GM18870 (cell line): ENCODE results near the gene WDR35.
A peak's percentile ranks its signal among the peaks of the same experiment; 100 is the strongest.

Source experiments
- ATAC-seq: cut with Tn5 transposase; IDR thresholded peaks from one replicate; pipeline ENCODE4 v1.9.1; 2021; ENCODE audit warnings: moderate library complexity; ENCODE audit not compliant: unreplicated experiment

WDR35 gene

DNA sequence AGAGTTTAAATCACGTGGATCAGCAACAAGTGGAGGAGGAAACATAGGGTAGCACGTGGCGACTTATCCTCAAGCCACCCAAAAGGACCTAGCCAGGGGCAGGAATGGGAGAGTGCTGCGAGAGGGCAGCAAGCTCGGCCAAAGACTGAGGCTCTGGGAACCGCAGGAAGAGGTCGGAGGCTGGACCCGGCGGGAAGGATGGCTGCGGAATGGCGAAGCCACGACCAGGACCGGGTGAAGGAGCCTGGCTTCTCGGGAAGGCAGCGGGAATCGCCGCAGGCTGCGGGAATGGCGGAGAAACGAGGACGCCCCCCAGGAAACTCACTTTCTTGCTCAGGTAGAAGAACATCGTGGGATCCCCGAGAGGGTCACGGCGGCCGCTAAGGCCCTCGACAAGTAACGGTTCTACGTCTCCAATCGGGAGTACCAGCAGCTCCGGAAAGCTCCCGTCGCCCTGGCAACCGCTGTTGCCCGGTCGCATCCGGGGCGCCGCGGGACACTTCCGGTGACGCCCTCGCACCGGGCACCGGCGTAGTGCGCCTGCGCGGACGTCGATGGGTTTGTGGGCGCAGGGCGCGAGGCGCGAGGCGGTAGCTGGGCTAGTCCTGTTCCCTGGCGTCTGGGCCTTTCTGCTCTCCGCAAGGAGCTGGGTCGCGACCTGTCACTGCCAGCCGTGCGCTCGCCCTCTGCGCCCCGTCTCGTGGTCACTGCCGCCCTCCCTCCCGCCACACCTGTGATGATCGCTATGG lies at the start of gene WDR35:
TSS of gene WDR35 (minus strand) at position 439 of the 749 bp plus-strand sequence. CDS start at position 349, 90 bp downstream.
- peak; percentile 74 for ATAC-seq

DNA sequence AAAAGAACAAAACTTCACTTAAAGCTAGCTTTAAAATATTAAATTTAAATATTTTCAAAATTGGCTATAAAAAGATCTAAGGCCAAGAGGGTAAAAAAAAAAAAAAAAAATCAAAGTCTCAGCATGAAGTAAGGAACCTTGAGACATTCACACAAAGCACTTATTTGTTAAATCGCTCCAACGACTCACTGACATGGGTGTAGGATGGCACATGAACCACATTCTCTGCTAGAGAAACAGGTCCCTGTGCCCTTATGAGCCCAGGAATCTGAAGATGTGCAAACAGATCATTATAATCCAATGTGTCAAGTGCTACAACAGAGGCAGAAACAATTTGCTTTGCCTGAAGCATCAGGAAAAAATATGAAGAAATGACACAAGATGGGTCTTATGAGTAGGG lies 47.8 kb upstream of the WDR35 start:
- ATAC-seq = no peak

DNA sequence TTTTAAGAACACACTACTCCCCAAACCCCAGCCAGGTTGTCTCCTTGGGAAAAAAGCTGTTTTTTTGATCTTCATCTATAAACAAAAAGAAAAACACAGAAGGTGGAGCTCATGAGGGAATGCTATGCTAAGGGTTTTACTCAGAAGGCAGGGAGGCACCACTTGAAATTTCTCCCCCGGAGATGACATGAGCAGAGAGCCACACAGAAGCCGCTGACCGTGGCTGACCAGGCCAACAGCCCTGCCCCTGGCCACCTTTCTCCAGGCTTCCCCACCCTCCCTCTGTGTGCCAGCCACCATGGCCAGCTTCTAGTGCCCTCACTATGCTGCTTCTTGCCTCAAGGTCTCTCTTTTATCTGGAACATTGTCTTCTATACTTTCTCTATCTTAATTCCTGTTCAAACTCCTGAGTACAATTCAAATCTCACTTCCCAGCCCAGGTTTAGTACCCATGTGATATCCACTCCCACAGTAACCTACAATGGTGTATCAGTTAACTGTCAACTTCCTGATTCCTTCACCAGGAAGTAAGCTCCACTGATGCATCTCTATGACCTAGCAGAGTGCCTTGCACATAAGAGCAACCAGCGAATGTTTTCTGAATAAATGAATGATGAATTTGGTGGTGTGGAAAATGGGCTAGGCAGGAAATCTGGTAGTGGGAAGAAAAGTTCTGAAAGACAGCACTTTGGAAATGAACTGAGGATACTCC lies 46.2 kb upstream of the WDR35 start:
- no peak for ATAC-seq

DNA sequence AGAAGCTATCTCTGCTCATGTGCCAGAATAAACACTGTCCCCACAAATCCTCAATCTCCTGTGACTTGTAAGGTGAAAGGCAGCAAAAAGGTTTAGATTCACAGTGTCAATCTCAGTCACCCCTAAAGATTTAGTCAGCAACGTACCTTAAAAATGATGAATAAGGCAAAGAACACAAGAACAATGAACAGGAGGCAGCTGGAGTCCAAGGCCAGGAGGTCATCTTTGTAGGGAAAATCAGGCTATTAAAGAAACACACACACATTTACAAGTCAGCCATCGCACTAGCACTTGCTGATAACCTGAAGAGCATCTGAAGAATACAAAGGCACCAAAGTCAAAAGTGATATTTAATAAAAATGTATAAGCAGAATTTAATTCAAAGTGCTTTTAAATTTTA lies 44.9 kb upstream of the WDR35 start:
- ATAC-seq = no peak

DNA sequence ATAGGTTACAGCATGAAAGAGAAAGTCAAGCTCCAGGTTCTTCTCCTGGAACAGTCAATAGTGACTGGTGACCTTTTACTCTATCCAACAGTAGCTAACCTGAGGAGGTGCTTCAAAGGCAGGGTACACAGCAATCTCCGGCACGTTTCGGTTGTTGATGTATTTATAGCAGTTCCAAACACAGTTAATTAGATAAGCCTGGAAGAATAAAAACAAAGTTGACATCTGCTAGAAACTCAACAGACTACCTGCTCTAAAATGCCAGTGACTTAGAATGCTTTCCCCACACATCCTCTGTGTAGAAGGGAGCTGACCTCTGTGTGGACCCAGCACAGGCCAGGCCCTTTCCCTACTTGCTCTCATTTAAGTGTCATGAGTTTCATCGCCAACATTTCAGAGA lies 44.3 kb upstream of the WDR35 start:
- no peak for ATAC-seq

DNA sequence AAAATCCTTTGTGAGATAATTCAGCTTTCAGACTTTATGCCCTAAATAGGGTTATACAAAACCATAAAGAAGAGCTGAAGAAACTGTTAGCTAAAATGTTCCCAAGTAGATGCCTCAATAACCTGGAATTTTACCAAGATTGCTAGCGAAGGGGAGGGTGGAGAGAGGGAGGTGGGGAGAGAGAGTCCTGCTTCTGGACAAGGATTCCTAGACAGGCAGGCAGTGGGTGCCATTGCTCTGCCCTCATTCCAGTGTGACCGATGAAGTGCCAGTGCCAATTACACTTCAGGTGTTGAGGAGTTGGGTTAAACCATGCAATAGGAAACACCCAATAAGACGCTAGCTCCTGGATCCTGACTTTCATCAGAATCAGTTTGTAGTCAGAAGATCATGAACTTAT lies 43.4 kb upstream of the WDR35 start:
- ATAC-seq = no peak

DNA sequence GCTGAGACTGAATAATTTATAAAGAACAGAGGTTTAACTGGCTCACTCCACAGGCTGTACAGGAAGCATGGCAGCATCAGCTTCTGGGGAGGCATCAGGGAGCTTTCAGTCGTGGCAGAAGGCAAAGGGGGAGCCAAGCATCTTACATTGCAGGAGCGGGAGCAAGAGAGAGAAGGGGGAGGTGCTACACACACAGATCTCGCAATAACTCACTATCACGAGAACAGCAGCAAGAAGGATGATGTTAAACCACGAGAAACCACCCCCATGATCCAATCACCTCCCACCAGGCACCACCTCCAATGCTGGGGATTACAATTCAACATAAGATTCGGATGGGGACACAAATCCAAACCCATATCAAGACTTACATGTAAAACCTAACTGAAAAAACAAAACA lies 40.3 kb upstream of the WDR35 start:
- ATAC-seq = no peak

DNA sequence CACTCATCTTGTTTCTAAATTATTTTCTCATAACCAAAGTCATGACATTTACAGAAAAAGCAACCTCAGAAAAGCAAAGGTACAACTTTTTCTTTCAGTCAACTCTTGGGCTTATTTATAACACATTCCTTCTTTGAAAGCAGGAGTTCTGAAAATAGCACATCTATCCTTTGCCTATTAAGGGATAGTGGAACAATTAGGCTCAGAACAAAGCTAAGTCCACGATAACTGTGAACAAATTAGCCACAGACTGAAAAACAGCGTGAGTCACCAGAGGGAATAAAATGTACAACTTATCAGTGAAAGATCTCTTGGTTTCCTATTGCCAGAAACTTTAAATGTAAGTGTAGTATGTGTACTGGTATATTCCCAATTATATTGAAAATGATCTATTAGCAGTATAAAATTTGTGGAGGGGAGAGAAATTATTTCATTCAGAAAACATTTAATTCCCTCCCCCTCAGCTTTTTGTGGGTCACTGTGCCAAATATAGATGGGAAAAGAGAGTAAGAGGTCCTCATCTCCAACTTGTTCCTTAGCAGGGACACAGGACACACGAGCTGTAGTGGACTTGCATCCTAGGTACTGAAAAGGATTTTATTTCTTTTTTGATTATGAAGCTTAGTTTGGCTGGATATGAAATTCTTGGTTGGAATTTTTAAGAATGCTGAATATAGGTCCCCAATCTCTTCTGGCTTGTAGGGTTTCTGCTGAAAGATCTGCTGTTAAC lies 38.0 kb upstream of the WDR35 start:
- ATAC-seq = no peak

DNA sequence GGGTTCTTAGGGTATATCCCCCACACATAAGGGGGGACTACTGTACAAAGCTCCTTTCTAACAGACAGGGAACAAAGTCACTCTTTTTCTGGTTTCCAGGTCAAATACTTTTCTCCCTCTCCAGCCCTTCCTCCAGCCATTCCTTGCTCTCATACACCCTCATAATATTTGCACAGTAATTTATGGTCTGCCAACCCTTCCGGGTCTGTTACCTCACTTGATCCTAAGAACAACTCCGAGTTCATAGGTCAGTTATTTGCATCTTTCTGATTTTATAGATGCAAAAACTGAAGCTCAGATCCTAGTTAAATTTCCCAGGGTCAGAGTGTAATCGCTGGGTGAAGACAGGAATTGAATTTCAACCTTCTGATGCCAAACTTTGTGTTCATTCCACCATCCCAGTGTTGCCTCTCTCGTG lies 37.4 kb upstream of the WDR35 start:
- ATAC-seq = no peak

DNA sequence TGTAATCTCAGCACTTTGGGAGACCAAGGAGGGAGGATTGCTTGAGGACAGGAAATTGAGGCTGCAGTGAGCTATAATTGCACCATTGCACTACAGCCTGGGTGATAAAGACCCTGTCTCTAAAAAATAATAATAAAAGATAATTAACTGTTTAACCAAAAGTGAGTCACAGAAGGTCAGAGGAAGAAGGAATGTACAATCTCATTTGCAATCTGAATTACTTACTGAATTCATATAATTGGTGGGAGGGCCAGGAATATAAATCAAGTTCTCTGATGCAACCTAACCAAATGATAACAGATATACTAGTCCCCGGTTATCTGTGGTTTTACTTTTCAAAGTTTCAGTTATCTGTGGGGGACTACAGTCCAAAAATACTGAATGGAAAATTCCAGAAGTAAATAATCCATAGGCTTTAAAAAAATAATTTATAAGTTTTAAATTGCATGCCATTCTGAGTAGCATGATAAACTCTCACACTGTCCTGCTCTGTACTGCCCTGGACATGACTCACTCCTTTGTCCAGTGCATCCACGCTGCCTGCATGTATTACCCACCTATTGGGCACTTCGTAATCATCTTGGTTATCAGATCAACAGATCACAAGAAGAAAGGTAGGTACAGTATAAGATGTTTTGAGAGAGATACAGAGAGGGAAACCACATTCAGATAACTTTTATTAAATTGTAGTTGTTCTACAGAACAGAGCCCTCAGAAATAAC lies 35.3 kb upstream of the WDR35 start:
- ATAC-seq = no peak

DNA sequence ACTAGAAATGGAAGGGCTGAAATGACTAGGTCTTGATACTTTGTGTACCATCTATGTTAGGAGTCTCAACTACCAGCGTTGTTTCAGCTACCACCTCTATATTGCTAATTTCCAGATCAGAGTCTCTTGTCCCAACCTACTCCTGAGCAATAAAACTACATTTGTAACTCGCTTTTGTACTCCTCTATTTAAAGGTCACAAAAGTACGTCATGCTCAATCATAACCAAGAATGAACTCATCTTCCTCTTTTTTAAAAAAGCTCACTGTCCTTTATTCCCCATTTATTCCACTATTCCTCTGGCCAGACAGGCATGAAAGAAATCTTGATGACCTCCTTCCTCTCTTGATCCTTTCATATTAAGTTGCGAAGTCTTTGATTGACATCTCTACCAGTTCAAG lies 33.8 kb upstream of the WDR35 start:
- no peak for ATAC-seq

DNA sequence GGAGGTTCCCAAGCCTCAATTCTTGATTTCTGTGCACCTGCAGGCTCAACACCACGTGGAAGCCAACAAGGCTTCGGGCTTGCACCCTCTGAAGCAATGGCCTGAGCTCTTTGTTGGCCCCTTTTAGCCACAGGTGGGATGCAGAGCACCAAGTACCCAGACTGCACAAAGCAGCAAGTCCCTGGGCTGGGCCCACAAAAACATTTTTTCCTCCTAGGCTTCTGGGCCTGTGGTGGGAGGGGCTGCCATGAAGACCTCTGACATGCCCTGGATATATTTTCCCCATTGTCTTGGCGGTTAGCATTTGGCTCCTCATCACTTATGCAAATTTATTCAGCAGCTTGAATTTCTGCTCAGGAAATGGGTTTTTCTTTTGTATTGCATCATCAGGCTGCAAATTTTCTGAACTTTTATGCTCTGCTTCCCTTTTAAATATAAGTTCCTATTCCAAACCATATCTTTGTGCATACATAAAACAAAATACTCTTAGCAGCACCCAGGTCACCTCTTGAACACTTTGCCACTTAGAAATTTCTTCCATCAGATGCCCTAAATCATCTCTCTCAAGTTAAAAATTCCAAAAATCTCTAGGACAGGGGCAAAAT lies 31.6 kb upstream of the WDR35 start:
- ATAC-seq = no peak

DNA sequence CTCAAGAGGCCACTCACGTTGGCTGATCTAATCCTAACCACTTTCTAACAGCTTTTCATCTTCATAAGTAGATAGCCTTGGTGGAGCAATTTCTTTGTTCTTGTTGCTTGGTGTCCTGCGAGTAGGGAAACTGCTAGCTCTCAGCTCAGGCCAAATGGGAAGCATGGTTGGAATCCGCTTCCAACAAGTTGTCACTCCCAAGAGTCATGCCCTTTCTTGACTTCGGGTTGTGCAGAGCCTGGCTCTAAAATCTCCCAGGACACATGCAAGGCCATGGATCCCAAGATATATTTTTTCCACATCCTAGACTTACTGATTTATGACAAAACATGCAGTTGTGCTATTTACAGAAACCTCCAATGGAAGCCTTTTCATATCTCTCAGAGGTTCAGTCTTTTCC lies 29.8 kb upstream of the WDR35 start:
- ATAC-seq = no peak

DNA sequence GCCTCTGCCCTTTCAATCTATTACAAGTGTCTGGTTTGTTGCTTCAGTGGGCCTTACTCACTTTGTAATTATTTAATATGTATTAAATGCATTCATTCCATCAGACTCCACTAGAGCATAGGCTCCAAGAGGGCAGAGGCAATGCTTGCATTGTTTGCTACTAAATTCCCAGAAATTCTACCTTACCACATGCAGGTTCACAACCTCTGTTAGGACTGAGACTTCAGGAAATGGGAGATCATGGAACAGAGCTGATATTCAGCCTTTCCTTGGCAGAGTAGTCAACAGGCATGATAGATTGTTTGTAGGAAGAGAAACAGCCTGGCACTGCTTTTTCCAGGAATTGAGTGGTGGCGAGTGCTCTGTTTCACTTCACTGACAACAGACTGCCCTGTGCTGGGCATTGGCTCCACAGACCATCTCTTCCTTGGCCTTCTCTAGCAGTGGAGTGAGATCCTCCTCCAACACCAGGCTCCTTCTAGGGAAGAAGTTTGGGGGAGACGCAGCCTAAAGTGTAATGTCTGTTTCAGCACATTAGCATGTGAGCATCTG lies 28.8 kb upstream of the WDR35 start:
- no peak for ATAC-seq

DNA sequence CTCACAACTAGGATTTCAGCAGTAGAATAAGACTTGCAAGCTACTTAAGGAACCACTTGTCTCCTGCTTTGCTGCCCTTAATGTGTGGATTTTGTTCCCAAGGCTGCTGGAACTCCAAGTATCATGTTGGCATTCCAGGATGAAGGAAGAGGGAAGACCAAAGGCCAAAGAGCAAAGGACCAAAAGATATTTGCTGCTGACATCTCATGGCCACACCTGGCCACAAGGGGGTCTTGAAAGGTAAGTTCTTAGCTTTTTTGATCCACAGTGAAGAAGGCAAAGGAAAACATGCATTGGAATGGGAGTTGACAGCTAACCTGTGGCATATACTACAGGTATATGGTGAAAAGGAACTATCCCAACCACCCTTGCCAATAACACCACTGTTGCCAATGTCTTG lies 26.4 kb upstream of the WDR35 start:
- no peak for ATAC-seq

DNA sequence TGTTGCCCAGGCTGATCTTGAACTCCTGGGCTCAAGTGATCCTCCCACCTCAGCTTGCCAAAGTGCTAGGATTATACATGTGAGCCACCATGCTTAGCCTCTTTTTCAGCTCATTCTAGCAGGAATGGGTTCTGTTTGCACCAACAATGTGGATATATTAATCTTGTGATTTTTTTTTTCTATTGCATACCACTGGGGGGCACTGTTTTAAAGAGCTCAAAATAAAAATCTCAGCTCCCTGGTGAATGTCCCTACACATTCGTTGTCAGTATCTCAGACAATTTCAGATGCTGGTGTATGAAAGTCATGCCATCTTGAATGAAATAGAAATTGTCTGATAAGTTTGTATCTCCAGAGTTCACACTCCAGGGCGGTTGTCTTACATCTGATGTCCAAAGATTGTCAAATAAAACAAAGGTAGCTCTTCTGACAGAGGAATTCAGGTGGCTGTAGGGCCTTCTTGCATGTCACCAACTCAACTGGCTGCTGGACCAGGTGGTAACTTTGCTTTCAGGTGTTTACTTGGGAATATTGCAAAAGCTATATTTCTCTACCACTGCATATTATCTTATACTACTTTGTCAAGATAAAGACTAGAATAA lies 25.7 kb upstream of the WDR35 start:
- no peak for ATAC-seq

DNA sequence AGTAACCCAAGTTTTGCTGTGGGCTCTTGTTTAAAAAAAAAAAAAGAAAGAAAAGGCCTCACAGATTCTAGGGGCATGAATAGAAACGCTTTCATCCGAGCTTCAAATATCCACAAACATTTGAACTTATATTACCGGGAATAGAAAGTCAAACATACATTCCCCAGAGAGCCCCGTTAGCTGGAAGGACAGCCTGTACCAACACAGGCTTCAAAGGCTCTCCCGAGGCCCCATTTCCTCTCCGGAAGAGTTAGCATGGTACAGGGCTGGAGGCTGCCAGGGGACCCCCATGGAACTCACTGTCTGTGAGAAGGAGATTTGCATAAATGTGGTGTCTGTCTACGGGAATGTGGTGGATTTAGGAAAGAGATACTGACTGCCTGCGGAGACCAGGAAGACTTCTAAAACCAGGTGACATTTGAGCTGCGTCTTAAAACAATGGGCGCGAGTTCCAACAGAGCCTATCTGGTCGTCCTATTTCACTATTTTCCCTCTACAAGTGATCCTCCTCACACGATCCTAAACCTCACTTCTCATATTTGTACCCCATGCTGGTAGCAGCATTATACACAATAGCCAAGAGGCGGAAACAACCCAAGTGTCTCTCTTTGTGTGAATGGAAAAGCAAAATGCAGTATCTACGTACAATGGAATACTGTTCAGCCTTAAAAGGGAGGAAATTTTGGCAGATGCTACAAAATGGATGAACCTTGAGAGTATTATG lies 23.4 kb upstream of the WDR35 start:
- ATAC-seq = no peak

DNA sequence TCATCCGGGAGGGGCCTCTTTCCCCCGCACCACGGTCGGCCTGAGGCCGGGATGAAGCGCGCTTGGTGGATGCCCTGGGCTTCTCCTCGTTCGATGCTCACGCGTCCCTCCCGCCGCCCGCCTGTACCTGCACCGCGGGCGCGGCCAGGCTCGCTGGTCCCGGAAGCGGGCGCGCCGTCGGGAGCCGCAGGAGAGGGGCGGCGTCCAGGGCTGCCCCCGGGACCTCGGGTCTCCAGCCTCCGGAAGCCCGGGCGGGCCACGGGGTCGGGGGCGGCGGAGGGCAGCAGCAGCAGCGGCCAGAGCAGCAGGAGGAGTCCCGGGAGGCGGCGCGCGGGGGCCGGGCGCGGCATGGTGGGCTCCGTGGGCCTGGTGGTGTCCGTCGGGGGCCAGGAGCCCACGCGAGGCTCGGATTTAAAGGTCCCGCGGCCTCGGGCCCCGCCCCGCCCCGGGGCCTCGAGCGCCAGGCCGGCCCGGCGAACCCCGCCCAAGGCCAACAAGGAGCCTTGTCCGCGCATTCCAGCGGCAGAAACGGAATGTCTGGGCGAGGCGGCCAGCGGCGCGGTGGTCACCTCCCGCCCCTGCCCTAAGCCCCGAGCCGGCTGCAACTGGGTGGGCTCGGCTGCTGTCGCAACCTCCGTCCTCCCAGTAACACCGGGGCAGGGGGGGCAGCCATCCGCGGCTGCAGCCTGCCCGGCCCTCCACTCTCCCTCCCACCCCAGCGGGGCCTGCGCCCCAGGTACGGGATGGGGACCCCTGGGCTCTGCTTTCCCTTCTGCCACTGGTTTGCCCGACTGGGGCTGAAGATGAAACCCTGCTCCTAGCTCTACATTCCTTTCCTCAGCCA lies 22.6 kb upstream of the WDR35 start, which contains the start of gene MATN3:
TSS of gene MATN3 (minus strand) at position 387 of the 844 bp plus-strand sequence. CDS start at position 350, 37 bp downstream.
- no peak for ATAC-seq

DNA sequence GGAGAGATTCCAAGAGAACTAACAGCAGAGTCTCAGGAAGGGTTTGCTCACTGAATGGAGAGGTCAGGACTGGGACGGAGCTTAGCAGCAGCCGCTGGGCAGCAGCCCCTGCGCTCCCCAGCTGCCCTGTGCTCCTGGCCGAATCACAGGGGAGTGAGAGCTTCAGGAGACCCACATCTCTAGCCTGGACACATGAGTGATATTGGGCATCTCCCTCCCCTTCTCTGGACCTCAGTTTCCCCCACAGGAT lies 22.1 kb upstream of the WDR35 start:
- ATAC-seq = no peak
